GM03348 (cell line): ENCODE results near the gene BCAS4.
"Not testable (repeated sequence)": the region's sequence is repeated elsewhere in the genome, so short reads cannot be mapped to it uniquely, and the experiment has no call there.

Experiments used
- DNase-seq: peaks from one replicate; pipeline ENCODE4 v3.0.0; 2012; ENCODE audit warnings: low spot score

BCAS4 gene

GRCh38 chr20:50771419-50772080, 23.3 kb upstream of the BCAS4 start:
- not testable (repeated sequence) for DNase-seq

- DNase-seq = no peak
These were observed 22.3 kb upstream of the BCAS4 start for GRCh38 chr20:50772420-50773185.

- no peak for DNase-seq
These were observed 20.3 kb upstream of the BCAS4 start for GRCh38 chr20:50774515-50774914.

GRCh38 chr20:50776122-50776817, 18.6 kb upstream of the BCAS4 start:
- no peak for DNase-seq

GRCh38 chr20:50777373-50777772, 17.5 kb upstream of the BCAS4 start:
- DNase-seq = no peak

GRCh38 chr20:50778994-50779393, 15.9 kb upstream of the BCAS4 start:
- DNase-seq = not testable (repeated sequence)

GRCh38 chr20:50783390-50783789, 11.5 kb upstream of the BCAS4 start:
- DNase-seq = no peak

- no peak for DNase-seq
These were observed 11.0 kb upstream of the BCAS4 start for GRCh38 chr20:50783903-50784302.

GRCh38 chr20:50784464-50784863, 10.4 kb upstream of the BCAS4 start:
- no peak for DNase-seq

- no peak for DNase-seq
These were observed 8.2 kb upstream of the BCAS4 start for GRCh38 chr20:50786703-50787102.

GRCh38 chr20:50787181-50787580, 7.7 kb upstream of the BCAS4 start:
- no peak for DNase-seq

- peak; percentile 70 for DNase-seq
These were observed 6.5 kb upstream of the BCAS4 start for GRCh38 chr20:50788045-50788991.

GRCh38 chr20:50789968-50790650, 4.8 kb upstream of the BCAS4 start:
- DNase-seq = no peak

- DNase-seq = peak; percentile 96
These were observed 4.1 kb upstream of the BCAS4 start for GRCh38 chr20:50790651-50791277.

GRCh38 chr20:50792708-50793574, 1.9 kb upstream of the BCAS4 start:
- no peak for DNase-seq

- not testable (repeated sequence) for DNase-seq
These were observed 1.3 kb upstream of the BCAS4 start for GRCh38 chr20:50793575-50794016.

- no peak for DNase-seq
These were observed 548 bp upstream of the BCAS4 start for GRCh38 chr20:50794181-50794845.

- DNase-seq = no peak
These were observed 2.3 kb downstream of the BCAS4 start for GRCh38 chr20:50797142-50797541.

- DNase-seq = no peak
These were observed 3.8 kb downstream of the BCAS4 start for GRCh38 chr20:50798650-50799049.
